ENCODE data around the gene NTN5.

GRCh38 chr19:48680436-48681126 lies 7.8 kb upstream of the NTN5 start:
- TF ChIP-seq GATA2 (IDR thresholded peaks at IDR 0.05; ENCODE audit: low read depth, low read length) (no peak), GATA3 (IDR thresholded peaks at IDR 0.05; ENCODE audit: low read depth, low read length) (no peak)
